HG03469 (cell line): ENCODE results near the gene FAM20A.
"Not testable (repeated sequence)": the region's sequence is repeated elsewhere in the genome, so short reads cannot be mapped to it uniquely, and the experiment has no call there.

Experiments used
- ATAC-seq: cut with Tn5 transposase; IDR thresholded peaks from one replicate; pipeline ENCODE4 v1.9.1; 2021; ENCODE audit warnings: mild to moderate bottlenecking, moderate library complexity, moderate number of reproducible peaks; ENCODE audit not compliant: unreplicated experiment

FAM20A gene

GRCh38 chr17:68505951-68506350 lies 95.2 kb downstream of the FAM20A start:
- ATAC-seq, result no peak

DNA sequence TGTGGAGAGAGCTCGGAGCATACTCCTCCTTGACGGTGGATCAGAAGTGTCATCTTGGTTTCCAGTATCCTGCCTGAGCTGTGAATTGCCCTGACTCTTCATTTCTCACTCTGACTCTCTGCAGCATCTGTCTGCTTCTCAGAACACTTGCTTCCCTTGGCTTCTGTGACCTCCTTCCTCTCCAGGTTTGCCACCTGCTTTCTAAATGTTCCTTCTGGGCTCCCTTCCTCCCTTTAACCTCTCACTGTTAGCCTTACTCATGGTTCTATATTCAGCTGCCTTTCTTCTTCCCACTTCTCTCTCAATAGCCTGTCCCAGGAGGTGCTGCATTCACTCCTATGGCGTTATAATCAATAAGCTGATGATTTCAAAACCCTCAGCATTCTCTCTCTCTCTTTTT lies 100.1 kb downstream of the FAM20A start:
- no peak for ATAC-seq

GRCh38 chr17:68499587-68499986 lies 101.6 kb downstream of the FAM20A start:
- ATAC-seq, result no peak

- ATAC-seq, result peak; percentile 7
These were observed 102.5 kb downstream of the FAM20A start for GRCh38 chr17:68498479-68499326.

DNA sequence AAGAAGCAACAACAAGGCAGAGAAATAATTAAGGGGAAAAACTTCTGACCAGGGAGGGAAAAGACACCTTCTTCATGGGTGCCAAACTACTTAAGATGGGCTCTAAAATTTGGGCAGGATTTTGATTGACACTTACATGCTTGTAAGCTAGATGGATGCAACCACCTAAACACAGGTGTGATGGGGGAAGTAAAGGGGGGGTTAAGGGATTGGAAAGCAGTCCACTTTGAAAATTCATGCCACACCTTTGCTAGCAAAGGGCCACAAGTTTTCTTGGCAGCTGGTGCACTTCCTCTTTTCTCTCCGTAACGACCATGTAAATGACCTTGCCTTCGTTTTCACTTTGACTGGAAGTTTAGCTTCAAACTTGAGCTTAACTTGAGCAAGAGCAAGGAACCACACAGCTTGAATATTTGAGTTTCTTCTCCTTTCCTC lies 103.3 kb downstream of the FAM20A start:
- peak; percentile 94 for ATAC-seq

DNA sequence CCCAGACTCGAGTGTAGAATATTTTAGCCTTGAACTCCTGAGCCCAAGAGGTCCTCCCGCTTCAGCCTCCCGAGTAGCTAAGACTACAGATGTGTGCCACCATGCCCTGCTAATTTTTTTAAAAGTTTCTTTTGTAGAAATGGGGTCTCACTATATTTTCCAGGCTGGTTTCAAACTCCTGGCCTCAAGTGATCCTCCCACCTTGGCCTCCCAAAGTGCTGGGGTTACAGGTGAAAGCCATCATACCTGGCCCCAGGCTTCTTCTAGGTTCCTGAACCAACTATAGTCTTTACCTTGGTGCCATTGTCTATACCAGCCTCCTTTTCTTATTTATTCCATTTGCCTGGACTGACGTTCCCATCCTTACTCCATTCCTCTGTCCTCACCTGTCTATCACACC lies 106.1 kb downstream of the FAM20A start:
- no peak for ATAC-seq

GRCh38 chr17:68492394-68493054 lies 108.6 kb downstream of the FAM20A start:
- ATAC-seq, result not testable (repeated sequence)

GRCh38 chr17:68491381-68492231 lies 109.6 kb downstream of the FAM20A start:
- ATAC-seq, result no peak

DNA sequence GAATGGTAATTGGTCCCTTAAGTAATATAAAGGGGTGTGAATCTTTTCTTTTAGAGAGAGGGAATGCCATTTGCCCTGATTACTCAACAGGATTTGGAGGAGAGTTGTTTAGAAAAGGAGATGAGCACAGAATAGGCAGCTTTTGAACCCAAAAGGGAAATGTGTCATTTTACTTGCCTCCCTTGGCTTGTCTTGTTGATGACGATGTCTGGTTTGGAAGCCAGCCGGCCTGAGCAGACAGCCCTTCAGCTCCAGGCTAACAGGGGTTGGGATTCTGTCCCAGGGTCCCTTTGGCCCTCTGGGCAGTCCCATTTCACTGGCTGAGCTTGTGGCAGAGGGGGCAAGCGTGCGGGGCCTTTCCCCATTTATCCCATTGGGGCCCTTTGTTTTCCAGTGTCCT lies 111.2 kb downstream of the FAM20A start:
- ATAC-seq, result no peak
